HG03066 (cell line): ENCODE measurements around the gene DDIT4.
"Not testable (repeated sequence)": the region's sequence is repeated elsewhere in the genome, so short reads cannot be mapped to it uniquely, and the experiment has no call there.

ENCODE experiments used
- ATAC-seq: cut with Tn5 transposase; IDR thresholded peaks from one replicate; pipeline ENCODE4 v1.9.1; 2021; ENCODE audit warnings: low read depth; ENCODE audit not compliant: unreplicated experiment

DDIT4 gene

GRCh38 chr10:72265990-72266865, 7.5 kb upstream of the DDIT4 start:
- no peak for ATAC-seq

- ATAC-seq, result no peak
These were observed 6.3 kb upstream of the DDIT4 start for GRCh38 chr10:72267381-72267780.

- ATAC-seq, result no peak
These were observed 5.8 kb upstream of the DDIT4 start for GRCh38 chr10:72267819-72268399.

- not testable (repeated sequence) for ATAC-seq
These were observed 5.1 kb upstream of the DDIT4 start for GRCh38 chr10:72268475-72269200.

- no peak for ATAC-seq
These were observed 3.0 kb upstream of the DDIT4 start for GRCh38 chr10:72270607-72271281.

GRCh38 chr10:72272689-72273409, 875 bp upstream of the DDIT4 start:
- no peak for ATAC-seq

- ATAC-seq, result no peak
These were observed 547 bp downstream of the DDIT4 start for GRCh38 chr10:72274213-72274729.

GRCh38 chr10:72274730-72275350, 1.1 kb downstream of the DDIT4 start:
- ATAC-seq, result no peak

GRCh38 chr10:72275351-72276012, 1.8 kb downstream of the DDIT4 start:
- ATAC-seq, result no peak

GRCh38 chr10:72276013-72276387, 2.3 kb downstream of the DDIT4 start:
- no peak for ATAC-seq

GRCh38 chr10:72276421-72277339, 3.0 kb downstream of the DDIT4 start:
- ATAC-seq, result no peak

GRCh38 chr10:72277340-72277995, 3.7 kb downstream of the DDIT4 start:
- no peak for ATAC-seq

GRCh38 chr10:72277996-72278667, 4.4 kb downstream of the DDIT4 start:
- ATAC-seq, result no peak

- ATAC-seq, result no peak
These were observed 5.1 kb downstream of the DDIT4 start for GRCh38 chr10:72278668-72279393.

- ATAC-seq, result not testable (repeated sequence)
These were observed 5.9 kb downstream of the DDIT4 start for GRCh38 chr10:72279587-72279986.

GRCh38 chr10:72283131-72283530, 9.4 kb downstream of the DDIT4 start:
- no peak for ATAC-seq
